ENCODE results near the gene SH3TC1. TPM values are rescaled to one million over a fixed set of nuclear protein-coding genes. Genes with fewer than 3 reads are reported as not detected.

SH3TC1 gene
- polyA plus RNA-seq, 3 donors, result 36.9 to 85.7 (median 41.9) TPM

DNA sequence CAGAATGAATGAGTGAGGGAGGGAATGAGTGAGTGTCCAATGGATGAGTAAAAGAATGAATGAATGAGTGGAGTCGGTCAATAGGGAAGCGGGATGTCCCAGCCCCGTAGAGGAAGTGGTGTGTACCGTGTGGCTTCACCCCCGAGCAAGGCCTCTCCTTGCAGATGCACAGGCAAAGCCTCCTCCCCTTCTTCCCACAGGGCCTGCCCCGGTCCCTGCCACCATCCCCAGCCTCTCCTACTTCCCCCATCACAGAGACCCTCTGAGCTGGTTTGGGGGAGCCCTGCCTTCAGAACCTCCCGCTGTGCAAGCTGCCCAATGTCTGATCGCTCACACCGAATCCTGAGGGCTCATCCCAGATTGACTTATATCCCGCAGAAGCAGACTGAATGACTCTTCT lies 84.1 kb downstream of the SH3TC1 start:
- Mint-ChIP-seq H3K4me1 (peaks cover 26% of the 10 kb centered on the region), H3K4me3 (no peak overlapping the region), H3K27me3 (ENCODE audit: low read depth in 3 of 3) (peaks cover 2 to 6% (median 3%) of the 10 kb centered on the region in 3 donors), H3K27ac (no peak overlapping the region), H3K36me3 (no peaks in the 10 kb centered on the region), H3K9me3 (peaks cover 0 to 4% (median 2%) of the 10 kb centered on the region in 7 donors)
- WGBS (ENCODE audit: insufficient coverage), result 62% methylated on average over 5 of the region's 10 CpGs
- Histone ChIP-seq H3K4me3 (replicated peaks in 1 of 3; ENCODE audit: low read depth in 2 of 3, low read length in 3 of 3) (no peak overlapping the region), H3K27me3 (ENCODE audit: control insufficient read depth in 2 of 2, insufficient read depth in 2 of 2, low read length in 2 of 2) (no peaks in the 10 kb centered on the region), H3K9ac (ENCODE audit: insufficient read depth, low read length, poor library complexity, severe bottlenecking) (no peak overlapping the region), H3K79me2 (ENCODE audit: insufficient read depth, low read length) (no peaks in the 10 kb centered on the region), H4K20me1 (ENCODE audit: insufficient read depth, low read length) (no peaks in the 10 kb centered on the region), H3K36me3 (replicated peaks in 1 of 2; ENCODE audit: control insufficient read depth in 1 of 2, insufficient read depth in 2 of 2, low read length in 2 of 2) (no peaks in the 10 kb centered on the region), H3K9me3 (replicated peaks in 1 of 2; ENCODE audit: control insufficient read depth in 1 of 2, insufficient read depth in 1 of 2, low read length in 2 of 2) (no peaks in the 10 kb centered on the region), H2AFZ (ENCODE audit: insufficient read depth, low read depth, low read length, poor library complexity, severe bottlenecking) (no peak overlapping the region), H3K4me1 (ENCODE audit: control insufficient read depth in 1 of 2, insufficient read depth in 2 of 2, low read length in 2 of 2) (peaks cover 6 to 14% of the 10 kb centered on the region in 2 donors), H3K27ac (ENCODE audit: low read depth in 1 of 2, low read length in 2 of 2) (no peak overlapping the region), H3K4me2 (replicated peaks; ENCODE audit: extremely low read depth, low read length, poor library complexity, severe bottlenecking) (no peak overlapping the region)
- TF ChIP-seq, protein P1, sequence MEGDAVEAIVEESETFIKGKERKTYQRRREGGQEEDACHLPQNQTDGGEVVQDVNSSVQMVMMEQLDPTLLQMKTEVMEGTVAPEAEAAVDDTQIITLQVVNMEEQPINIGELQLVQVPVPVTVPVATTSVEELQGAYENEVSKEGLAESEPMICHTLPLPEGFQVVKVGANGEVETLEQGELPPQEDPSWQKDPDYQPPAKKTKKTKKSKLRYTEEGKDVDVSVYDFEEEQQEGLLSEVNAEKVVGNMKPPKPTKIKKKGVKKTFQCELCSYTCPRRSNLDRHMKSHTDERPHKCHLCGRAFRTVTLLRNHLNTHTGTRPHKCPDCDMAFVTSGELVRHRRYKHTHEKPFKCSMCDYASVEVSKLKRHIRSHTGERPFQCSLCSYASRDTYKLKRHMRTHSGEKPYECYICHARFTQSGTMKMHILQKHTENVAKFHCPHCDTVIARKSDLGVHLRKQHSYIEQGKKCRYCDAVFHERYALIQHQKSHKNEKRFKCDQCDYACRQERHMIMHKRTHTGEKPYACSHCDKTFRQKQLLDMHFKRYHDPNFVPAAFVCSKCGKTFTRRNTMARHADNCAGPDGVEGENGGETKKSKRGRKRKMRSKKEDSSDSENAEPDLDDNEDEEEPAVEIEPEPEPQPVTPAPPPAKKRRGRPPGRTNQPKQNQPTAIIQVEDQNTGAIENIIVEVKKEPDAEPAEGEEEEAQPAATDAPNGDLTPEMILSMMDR (IDR thresholded peaks at IDR 0.05), result no peak
- intact Hi-C loops (cut with micrococcal nuclease), result no loop called here
- DNase-seq, result no peak

DNA sequence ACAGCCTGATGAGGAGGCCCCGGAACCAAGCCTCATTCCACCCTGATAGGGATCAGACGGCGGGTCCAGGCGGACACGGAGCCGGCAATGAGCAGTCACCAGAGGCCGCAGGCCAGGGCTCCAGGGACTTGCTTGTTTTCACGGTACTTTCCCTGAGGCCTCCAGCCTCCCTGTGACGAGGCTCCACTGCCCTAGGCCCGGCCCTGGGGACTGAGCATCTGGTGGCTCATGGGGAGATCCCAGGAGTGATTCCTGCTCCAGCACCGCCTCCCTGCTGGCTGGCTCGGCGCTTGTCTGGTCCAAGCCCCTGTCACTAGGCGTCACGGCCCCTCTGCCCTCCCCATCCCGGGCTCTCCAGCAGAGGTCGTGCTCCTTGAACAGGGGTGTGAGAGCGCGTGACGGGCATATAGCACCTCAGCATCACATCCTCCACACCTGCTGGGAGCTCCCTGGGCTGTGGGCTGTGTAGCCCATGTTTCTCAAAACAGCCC lies 84.6 kb downstream of the SH3TC1 start:
- Histone ChIP-seq H3K9ac (ENCODE audit: insufficient read depth, low read length, poor library complexity, severe bottlenecking) (no peak overlapping the region), H4K20me1 (ENCODE audit: insufficient read depth, low read length) (no peaks in the 10 kb centered on the region), H2AFZ (ENCODE audit: insufficient read depth, low read depth, low read length, poor library complexity, severe bottlenecking) (no peak overlapping the region), H3K27me3 (ENCODE audit: control insufficient read depth in 2 of 2, insufficient read depth in 2 of 2, low read length in 2 of 2) (no peaks in the 10 kb centered on the region), H3K9me3 (replicated peaks in 1 of 2; ENCODE audit: control insufficient read depth in 1 of 2, insufficient read depth in 1 of 2, low read length in 2 of 2) (no peaks in the 10 kb centered on the region), H3K4me3 (replicated peaks in 1 of 3; ENCODE audit: low read depth in 2 of 3, low read length in 3 of 3) (no peak overlapping the region), H3K4me2 (replicated peaks; ENCODE audit: extremely low read depth, low read length, poor library complexity, severe bottlenecking) (no peak overlapping the region), H3K27ac (ENCODE audit: low read depth in 1 of 2, low read length in 2 of 2) (no peak overlapping the region), H3K4me1 (ENCODE audit: control insufficient read depth in 1 of 2, insufficient read depth in 2 of 2, low read length in 2 of 2) (peaks cover 1 to 9% of the 10 kb centered on the region in 2 donors), H3K79me2 (ENCODE audit: insufficient read depth, low read length) (no peaks in the 10 kb centered on the region), H3K36me3 (replicated peaks in 1 of 2; ENCODE audit: control insufficient read depth in 1 of 2, insufficient read depth in 2 of 2, low read length in 2 of 2) (no peaks in the 10 kb centered on the region)
- H3K4me1 Mint-ChIP-seq, result peaks cover 21% of the 10 kb centered on the region
- intact Hi-C loops (cut with micrococcal nuclease), result no loop called here
- H3K9me3 Mint-ChIP-seq, result peaks cover 0 to 4% (median 2%) of the 10 kb centered on the region in 7 donors
- H3K36me3 Mint-ChIP-seq, result no peaks in the 10 kb centered on the region
- H3K27ac Mint-ChIP-seq, result no peak overlapping the region
- DNase-seq, result no peak
- H3K4me3 Mint-ChIP-seq, result no peak overlapping the region
- TF ChIP-seq, protein P1 (IDR thresholded peaks at IDR 0.05), result no peak
- WGBS (ENCODE audit: insufficient coverage), result 93% methylated on average over 20 of the region's 20 CpGs
- H3K27me3 Mint-ChIP-seq (ENCODE audit: low read depth in 3 of 3), result peaks cover 2 to 5% (median 3%) of the 10 kb centered on the region in 3 donors

Data from CD14-positive monocyte (primary cell).